HG03565 (cell line): Measurements from ENCODE around the gene BST1.

Experiments
- ATAC-seq: cut with Tn5 transposase; IDR thresholded peaks from one replicate; pipeline ENCODE4 v1.9.1; 2021; ENCODE audit warnings: mild to moderate bottlenecking, moderate library complexity; ENCODE audit not compliant: unreplicated experiment

The BST1 gene

GRCh38 chr4:15776871-15777648 is 74.2 kb downstream of the BST1 start:
- ATAC-seq: no peak

- ATAC-seq: no peak
Observed at GRCh38 chr4:15777697-15778288, 74.9 kb downstream of the BST1 start.

- ATAC-seq: peak; percentile 60
Observed at GRCh38 chr4:15778289-15779241, 75.7 kb downstream of the BST1 start, which contains the start of gene CD38. CD38 (plus strand) TSS chr4:15778328; CDS start chr4:15778415, 87 bp downstream.

GRCh38 chr4:15779306-15779705 is 76.4 kb downstream of the BST1 start:
- ATAC-seq: no peak

GRCh38 chr4:15779809-15780208 is 76.9 kb downstream of the BST1 start:
- no peak for ATAC-seq

- no peak for ATAC-seq
Observed at GRCh38 chr4:15781427-15782095, 78.7 kb downstream of the BST1 start.
